ENCODE data around the gene OPN1MW.
"Not testable (repeated sequence)": the region's sequence is repeated elsewhere in the genome, so short reads cannot be mapped to it uniquely, and the experiment has no call there.

Gene OPN1MW

DNA sequence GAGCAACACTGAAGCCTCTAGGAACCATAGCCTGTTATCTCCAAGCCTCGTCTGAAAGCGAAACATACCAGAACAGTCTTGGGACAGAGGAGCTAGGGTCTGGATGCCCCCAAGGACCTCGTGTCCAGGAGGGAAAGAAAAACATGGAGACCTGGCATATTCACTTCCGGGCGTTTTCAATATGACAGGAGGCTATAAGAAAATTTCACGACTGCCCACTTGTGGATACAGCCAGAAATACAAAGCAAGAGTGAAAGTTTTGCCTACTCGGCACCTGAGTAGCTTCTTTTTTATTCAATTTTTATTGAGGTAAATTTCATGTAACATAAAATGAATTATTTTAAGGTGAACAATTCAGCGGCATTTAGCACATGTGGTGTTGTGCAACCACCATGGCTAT lies 17.5 kb upstream of the OPN1MW start:
- not testable (repeated sequence) for H3K4me2 ChIP-seq, H4K20me1 ChIP-seq, H3K9ac ChIP-seq, H3K27ac ChIP-seq, H3K36me3 ChIP-seq, H3K4me3 ChIP-seq, H3K4me1 ChIP-seq, H3K9me3 ChIP-seq, H3K27me3 ChIP-seq

DNA sequence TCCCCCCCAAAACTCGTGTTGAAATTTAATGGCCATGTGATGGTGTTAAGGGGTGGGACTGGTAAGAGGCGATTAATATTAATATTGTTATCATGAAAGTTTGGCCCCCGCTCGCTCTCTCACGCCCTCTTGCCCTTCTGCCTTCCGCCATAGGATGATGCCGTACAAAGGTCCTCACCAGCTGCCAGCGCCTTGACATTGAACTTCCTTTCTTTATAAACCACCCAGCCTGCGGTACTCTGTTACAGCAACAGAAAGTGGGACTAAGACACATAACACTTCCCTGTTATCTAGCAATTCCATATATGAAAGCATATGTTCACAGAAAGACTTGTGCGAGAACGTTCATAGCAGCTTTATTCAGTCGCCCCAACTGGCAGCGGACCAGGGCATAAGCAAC lies 14.0 kb upstream of the OPN1MW start:
- not testable (repeated sequence) for H3K9me3 ChIP-seq, H3K27me3 ChIP-seq, H3K27ac ChIP-seq, H3K9ac ChIP-seq, H3K36me3 ChIP-seq, H3K4me1 ChIP-seq, H3K4me3 ChIP-seq, H3K4me2 ChIP-seq, H4K20me1 ChIP-seq

DNA sequence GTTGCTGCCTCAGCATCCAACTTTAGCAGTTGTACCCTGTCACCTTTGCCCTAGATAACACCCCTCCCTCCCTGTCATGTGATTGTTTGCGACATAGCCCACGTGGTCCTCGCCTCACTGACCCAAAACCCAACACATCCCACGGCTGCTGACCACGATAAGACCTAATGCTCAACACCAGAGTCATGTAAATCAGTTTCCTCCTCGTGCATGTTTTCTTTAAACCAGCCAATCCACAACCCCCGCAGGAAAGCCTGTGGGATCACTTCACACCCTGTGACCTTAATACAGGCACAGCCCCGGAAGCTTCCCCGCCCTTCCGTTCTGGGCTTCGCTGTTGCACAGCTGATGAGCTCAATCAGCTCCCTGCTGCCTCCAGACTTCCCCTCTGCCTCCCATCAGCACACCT lies 9.9 kb upstream of the OPN1MW start:
- not testable (repeated sequence) for H3K4me1 ChIP-seq, H3K36me3 ChIP-seq, H4K20me1 ChIP-seq, H3K9ac ChIP-seq, H3K4me3 ChIP-seq, H3K27ac ChIP-seq, H3K4me2 ChIP-seq, H3K27me3 ChIP-seq, H3K9me3 ChIP-seq

DNA sequence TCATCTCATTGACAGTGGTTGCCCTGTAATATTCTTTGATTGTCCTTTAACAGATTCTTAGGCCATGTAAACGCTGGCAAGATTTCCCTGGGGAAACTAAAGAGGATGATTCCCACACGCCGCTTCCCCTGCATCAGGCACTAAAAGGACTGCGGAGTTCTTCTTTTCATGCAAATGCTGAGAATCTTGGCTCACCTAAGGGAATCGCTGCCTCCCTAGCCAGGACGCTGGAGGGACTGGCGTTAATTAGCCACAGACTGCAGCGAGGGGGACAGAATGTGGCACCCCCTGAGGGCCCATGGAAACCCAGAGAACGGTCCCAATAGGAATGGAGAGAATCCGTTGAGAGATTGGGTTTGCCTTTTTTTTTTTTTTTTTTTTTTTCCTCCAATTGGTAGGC lies 8.0 kb upstream of the OPN1MW start:
- not testable (repeated sequence) for H3K4me3 ChIP-seq, H3K4me2 ChIP-seq, H3K9ac ChIP-seq, H3K27me3 ChIP-seq, H3K36me3 ChIP-seq, H3K4me1 ChIP-seq, H4K20me1 ChIP-seq, H3K27ac ChIP-seq, H3K9me3 ChIP-seq

DNA sequence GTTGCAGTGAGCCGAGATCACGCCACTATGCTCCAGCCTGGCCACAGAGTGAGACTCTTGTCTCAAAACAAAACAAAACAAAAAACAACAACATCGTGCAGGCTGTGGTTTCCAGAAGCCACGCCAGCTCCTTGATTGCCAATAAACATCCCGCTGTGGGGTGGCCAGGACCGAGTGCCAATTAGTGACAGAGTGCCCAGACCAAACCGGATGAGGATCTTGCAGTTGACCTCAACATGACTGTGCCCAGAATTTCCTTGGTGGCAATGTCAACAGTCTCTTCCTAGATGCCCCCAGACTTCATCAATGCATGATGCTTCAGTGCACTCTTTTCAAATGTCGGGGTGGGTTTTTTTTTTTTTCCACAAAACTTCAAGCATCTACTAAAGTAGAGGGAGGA lies 1.4 kb downstream of the OPN1MW start:
- not testable (repeated sequence) for H3K27me3 ChIP-seq, H3K36me3 ChIP-seq, H3K9ac ChIP-seq, H3K4me1 ChIP-seq, H4K20me1 ChIP-seq, H3K9me3 ChIP-seq, H3K4me2 ChIP-seq, H3K27ac ChIP-seq, H3K4me3 ChIP-seq

DNA sequence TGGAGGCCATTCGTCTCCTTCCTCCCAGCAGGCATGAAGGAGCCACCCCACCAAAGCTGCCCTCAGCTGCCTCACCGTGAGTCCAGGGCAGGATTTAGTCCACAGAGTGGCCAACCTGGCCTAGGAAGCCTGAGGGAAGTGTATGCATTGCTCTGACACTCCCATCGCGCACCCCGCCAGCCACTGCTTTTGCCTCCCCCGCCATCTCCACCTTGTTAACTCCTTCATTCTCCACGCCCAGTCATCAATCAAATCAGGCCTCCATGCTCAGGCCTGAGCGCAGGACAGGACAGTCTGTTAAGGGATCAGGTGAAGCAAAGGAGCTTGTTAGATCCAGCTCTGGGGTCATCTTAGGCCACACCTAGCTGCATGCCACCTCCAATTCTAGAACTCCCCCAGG lies 10.4 kb downstream of the OPN1MW start:
- H3K4me1 ChIP-seq, result not testable (repeated sequence)

DNA sequence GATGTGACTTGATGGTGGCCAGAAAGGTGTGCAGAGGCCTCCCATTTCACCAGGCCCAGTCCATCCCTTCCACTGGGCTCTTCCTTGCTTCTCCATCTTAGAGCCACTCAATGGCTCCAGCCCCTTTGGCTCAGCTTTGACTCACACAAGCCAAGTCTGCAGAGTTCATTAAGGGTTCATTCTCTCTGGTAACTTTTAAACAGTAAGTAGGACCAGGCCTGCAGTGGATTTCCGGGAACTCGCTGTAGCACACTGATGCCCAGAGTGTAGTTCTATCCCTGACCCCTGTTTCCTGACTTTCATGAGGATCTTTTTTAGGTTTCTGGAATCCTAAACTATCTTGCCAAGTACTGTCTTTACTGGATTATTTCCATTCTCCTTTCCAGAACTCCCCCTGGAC lies 11.9 kb downstream of the OPN1MW start:
- not testable (repeated sequence) for H3K9me3 ChIP-seq, H3K36me3 ChIP-seq, H3K4me3 ChIP-seq, H3K4me2 ChIP-seq, H3K4me1 ChIP-seq, H3K27me3 ChIP-seq, H3K9ac ChIP-seq, H3K27ac ChIP-seq, H4K20me1 ChIP-seq

More for the DNA sequence above, 10.4 kb downstream of the OPN1MW start:
- H3K27me3 ChIP-seq, H3K9ac ChIP-seq, H4K20me1 ChIP-seq, H3K4me3 ChIP-seq, H3K9me3 ChIP-seq, H3K4me2 ChIP-seq, H3K27ac ChIP-seq, H3K36me3 ChIP-seq: not testable (repeated sequence)

DNA sequence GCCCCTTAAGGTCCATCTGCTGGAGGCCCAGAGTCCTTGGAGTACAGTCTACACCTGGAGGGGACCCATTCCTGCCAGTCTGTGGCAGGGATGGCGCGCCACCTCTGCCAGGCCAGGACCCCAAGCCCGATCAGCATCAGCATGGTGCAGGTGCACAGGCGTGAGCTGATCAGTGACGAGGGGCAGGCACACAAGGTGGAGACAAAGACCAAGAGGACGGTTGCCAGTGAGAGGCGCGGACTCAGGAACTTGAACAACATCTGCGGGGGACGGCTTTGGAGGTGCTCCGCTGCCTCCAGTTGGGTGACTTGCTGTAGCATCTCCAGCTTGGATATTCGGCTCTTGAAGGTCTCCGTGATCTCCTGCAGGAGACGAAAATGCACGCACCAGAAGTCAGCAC lies 14.1 kb downstream of the OPN1MW start:
- H3K4me1 ChIP-seq, H3K36me3 ChIP-seq, H3K4me3 ChIP-seq, H3K9me3 ChIP-seq, H4K20me1 ChIP-seq, H3K27me3 ChIP-seq, H3K9ac ChIP-seq, H3K27ac ChIP-seq, H3K4me2 ChIP-seq: not testable (repeated sequence)

DNA sequence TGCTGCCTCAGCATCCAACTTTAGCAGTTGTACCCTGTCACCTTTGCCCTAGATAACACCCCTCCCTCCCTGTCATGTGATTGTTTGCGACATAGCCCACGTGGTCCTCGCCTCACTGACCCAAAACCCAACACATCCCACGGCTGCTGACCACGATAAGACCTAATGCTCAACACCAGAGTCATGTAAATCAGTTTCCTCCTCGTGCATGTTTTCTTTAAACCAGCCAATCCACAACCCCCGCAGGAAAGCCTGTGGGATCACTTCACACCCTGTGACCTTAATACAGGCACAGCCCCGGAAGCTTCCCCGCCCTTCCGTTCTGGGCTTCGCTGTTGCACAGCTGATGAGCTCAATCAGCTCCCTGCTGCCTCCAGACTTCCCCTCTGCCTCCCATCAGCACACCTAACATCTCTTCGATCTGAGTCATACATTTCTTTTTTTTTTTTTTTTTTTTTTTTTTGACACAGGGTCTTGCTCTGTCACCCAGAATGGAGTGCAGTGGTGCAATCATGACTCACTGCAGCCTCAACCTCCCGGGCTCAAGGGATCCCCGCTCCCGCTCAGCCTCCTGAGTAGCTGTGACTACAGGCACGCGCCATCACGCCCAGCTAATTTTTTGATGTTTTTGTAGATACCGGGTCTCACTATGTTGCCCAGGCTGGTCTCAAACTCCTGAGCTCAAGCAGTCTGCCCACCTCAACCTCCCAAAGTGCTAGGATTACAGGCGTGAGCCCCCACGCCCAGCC lies 27.4 kb downstream of the OPN1MW start:
- not testable (repeated sequence) for H3K36me3 ChIP-seq, H3K27ac ChIP-seq, H4K20me1 ChIP-seq, H3K4me3 ChIP-seq, H3K4me2 ChIP-seq, H3K4me1 ChIP-seq, H3K9ac ChIP-seq, H3K27me3 ChIP-seq, H3K9me3 ChIP-seq

DNA sequence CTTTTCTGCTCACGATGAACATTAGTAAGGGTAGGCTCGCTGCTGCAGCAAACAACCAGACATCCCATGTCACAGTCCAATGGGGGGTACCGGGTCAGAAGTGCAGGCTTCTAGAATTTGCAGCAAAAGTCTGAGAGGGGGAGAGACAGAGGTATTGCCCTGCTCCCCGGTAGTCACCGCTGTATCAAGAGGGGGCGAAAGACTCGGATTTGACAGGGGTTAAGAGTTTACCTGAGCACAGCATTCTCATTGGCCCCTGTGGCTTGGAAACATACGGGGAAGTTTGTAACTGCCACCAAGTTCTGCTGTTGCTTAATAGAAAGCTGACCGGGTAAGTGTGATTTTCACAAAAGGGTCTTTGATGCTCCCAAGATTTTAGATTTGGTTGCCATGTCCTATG lies 28.7 kb downstream of the OPN1MW start:
- H3K27ac ChIP-seq, H3K27me3 ChIP-seq, H3K36me3 ChIP-seq, H4K20me1 ChIP-seq, H3K9ac ChIP-seq, H3K4me1 ChIP-seq, H3K4me2 ChIP-seq, H3K9me3 ChIP-seq, H3K4me3 ChIP-seq: not testable (repeated sequence)

DNA sequence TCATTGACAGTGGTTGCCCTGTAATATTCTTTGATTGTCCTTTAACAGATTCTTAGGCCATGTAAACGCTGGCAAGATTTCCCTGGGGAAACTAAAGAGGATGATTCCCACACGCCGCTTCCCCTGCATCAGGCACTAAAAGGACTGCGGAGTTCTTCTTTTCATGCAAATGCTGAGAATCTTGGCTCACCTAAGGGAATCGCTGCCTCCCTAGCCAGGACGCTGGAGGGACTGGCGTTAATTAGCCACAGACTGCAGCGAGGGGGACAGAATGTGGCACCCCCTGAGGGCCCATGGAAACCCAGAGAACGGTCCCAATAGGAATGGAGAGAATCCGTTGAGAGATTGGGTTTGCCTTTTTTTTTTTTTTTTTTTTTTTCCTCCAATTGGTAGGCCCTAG lies 29.1 kb downstream of the OPN1MW start:
- not testable (repeated sequence) for H3K9me3 ChIP-seq, H3K27ac ChIP-seq, H4K20me1 ChIP-seq, H3K9ac ChIP-seq, H3K27me3 ChIP-seq, H3K36me3 ChIP-seq, H3K4me3 ChIP-seq, H3K4me1 ChIP-seq, H3K4me2 ChIP-seq

DNA sequence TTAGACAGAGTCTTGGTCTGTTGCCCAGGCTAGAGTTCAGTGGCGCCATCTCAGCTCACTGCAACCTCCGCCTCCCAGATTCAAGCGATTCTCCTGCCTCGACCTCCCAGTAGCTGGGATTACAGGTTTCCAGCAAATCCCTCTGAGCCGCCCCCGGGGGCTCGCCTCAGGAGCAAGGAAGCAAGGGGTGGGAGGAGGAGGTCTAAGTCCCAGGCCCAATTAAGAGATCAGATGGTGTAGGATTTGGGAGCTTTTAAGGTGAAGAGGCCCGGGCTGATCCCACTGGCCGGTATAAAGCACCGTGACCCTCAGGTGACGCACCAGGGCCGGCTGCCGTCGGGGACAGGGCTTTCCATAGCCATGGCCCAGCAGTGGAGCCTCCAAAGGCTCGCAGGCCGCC lies 37.1 kb downstream of the OPN1MW start, which contains the start of gene OPN1MW2:
Gene OPN1MW2 (plus strand): TSS at position 301 of the 400 bp plus-strand sequence. CDS start 60 bp downstream, at position 361.
- H3K4me1 ChIP-seq, H3K27ac ChIP-seq, H3K4me3 ChIP-seq, H3K4me2 ChIP-seq, H4K20me1 ChIP-seq, H3K9ac ChIP-seq, H3K9me3 ChIP-seq, H3K36me3 ChIP-seq, H3K27me3 ChIP-seq: not testable (repeated sequence)

DNA sequence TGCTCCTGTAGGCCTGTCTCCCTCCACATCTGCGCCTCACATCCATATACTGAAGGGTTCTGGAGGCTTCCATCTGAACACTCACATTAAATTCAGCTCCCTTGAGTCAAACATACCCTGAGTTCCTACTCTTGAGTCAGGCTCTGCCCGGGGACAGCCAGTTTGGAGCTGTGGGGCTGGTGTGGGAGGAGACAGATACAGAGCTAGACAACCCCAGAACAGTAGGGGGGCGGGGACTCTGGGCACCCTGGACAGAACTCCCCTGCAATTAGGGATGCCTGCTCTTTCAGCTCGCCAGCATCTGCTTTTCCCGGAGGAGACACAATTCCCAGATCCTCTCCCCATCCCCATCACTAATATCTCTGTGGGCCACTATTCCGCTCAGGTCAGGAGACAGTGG lies 42.9 kb downstream of the OPN1MW start:
- H3K4me3 ChIP-seq, H4K20me1 ChIP-seq, H3K4me1 ChIP-seq, H3K27me3 ChIP-seq, H3K9ac ChIP-seq, H3K27ac ChIP-seq, H3K36me3 ChIP-seq, H3K4me2 ChIP-seq, H3K9me3 ChIP-seq: not testable (repeated sequence)

DNA sequence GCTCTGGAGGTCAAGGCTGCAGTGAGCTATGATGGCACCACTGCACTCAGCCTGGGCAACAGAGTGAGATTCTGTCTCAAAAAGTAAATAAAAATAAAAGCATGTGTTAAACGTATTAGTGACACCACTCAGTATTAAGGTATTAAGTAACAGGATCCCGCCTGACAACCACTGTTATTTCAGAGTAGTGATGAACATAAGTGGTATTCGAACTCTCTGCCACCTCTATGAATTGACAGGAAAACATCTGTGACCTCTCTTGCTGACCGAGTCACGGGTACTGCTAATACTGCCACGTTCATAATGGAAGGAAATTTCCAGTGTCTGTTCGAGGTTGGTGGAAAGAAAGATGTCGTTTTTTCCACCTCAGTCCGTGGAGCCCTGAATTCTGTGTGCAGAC lies 44.3 kb downstream of the OPN1MW start:
- H3K9me3 ChIP-seq, H3K36me3 ChIP-seq, H3K4me3 ChIP-seq, H4K20me1 ChIP-seq, H3K27me3 ChIP-seq, H3K4me1 ChIP-seq, H3K9ac ChIP-seq, H3K27ac ChIP-seq, H3K4me2 ChIP-seq: not testable (repeated sequence)

DNA sequence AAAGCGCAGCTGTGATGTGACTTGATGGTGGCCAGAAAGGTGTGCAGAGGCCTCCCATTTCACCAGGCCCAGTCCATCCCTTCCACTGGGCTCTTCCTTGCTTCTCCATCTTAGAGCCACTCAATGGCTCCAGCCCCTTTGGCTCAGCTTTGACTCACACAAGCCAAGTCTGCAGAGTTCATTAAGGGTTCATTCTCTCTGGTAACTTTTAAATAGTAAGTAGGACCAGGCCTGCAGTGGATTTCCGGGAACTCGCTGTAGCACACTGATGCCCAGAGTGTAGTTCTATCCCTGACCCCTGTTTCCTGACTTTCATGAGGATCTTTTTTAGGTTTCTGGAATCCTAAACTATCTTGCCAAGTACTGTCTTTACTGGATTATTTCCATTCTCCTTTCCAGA lies 49.0 kb downstream of the OPN1MW start:
- H3K27me3 ChIP-seq, H3K27ac ChIP-seq, H3K4me3 ChIP-seq, H3K4me1 ChIP-seq, H3K36me3 ChIP-seq, H3K4me2 ChIP-seq, H4K20me1 ChIP-seq, H3K9me3 ChIP-seq, H3K9ac ChIP-seq: not testable (repeated sequence)

DNA sequence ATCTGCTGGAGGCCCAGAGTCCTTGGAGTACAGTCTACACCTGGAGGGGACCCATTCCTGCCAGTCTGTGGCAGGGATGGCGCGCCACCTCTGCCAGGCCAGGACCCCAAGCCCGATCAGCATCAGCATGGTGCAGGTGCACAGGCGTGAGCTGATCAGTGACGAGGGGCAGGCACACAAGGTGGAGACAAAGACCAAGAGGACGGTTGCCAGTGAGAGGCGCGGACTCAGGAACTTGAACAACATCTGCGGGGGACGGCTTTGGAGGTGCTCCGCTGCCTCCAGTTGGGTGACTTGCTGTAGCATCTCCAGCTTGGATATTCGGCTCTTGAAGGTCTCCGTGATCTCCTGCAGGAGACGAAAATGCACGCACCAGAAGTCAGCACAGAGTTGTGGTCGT lies 51.2 kb downstream of the OPN1MW start:
- not testable (repeated sequence) for H3K4me2 ChIP-seq, H3K4me3 ChIP-seq, H3K27me3 ChIP-seq, H4K20me1 ChIP-seq, H3K4me1 ChIP-seq, H3K27ac ChIP-seq, H3K36me3 ChIP-seq, H3K9me3 ChIP-seq, H3K9ac ChIP-seq

All from BLaER1 (cell line).